GM19351 (cell line): ENCODE measurements around the gene SSR1.

Experiments used
- ATAC-seq: cut with Tn5 transposase; IDR thresholded peaks from one replicate; pipeline ENCODE4 v1.9.1; 2021; ENCODE audit warnings: mild to moderate bottlenecking, moderate library complexity; ENCODE audit not compliant: unreplicated experiment

Gene SSR1

GRCh38 chr6:7218406-7218988 lies 94.5 kb downstream of the SSR1 start:
- no peak for ATAC-seq
